ENCODE data around the gene ZNF516.

The ZNF516 gene

GRCh38 chr18:76412010-76412817 is 82.8 kb downstream of the ZNF516 start:
- no peak overlapping the region for H3K4me3 ChIP-seq (ENCODE audit: low read depth, low read length)
- no peak for TF ChIP-seq CTCF (IDR thresholded peaks at IDR 0.05; ENCODE audit: borderline replicate concordance, insufficient read depth, low read depth, low read length)

GRCh38 chr18:76410660-76411417 is 84.2 kb downstream of the ZNF516 start:
- TF ChIP-seq CTCF (IDR thresholded peaks at IDR 0.05; ENCODE audit: borderline replicate concordance, insufficient read depth, low read depth, low read length) = no peak
- no peak overlapping the region for H3K4me3 ChIP-seq (ENCODE audit: low read depth, low read length)

GRCh38 chr18:76410033-76410432 is 85.0 kb downstream of the ZNF516 start:
- no peak overlapping the region for H3K4me3 ChIP-seq (ENCODE audit: low read depth, low read length)
- no peak for TF ChIP-seq CTCF (IDR thresholded peaks at IDR 0.05; ENCODE audit: borderline replicate concordance, insufficient read depth, low read depth, low read length)

GRCh38 chr18:76408480-76409067 is 86.5 kb downstream of the ZNF516 start:
- no peak overlapping the region for H3K4me3 ChIP-seq (ENCODE audit: low read depth, low read length)
- TF ChIP-seq CTCF (IDR thresholded peaks at IDR 0.05; ENCODE audit: borderline replicate concordance, insufficient read depth, low read depth, low read length) = no peak

GRCh38 chr18:76407681-76408080 is 87.4 kb downstream of the ZNF516 start:
- no peak overlapping the region for H3K4me3 ChIP-seq (ENCODE audit: low read depth, low read length)

GRCh38 chr18:76406791-76407190 is 88.3 kb downstream of the ZNF516 start:
- no peak overlapping the region for H3K4me3 ChIP-seq (ENCODE audit: low read depth, low read length)
- no peak for TF ChIP-seq CTCF (IDR thresholded peaks at IDR 0.05; ENCODE audit: borderline replicate concordance, insufficient read depth, low read depth, low read length)

More at GRCh38 chr18:76407681-76408080, 87.4 kb downstream of the ZNF516 start:
- no peak for TF ChIP-seq CTCF (IDR thresholded peaks at IDR 0.05; ENCODE audit: borderline replicate concordance, insufficient read depth, low read depth, low read length)

All from GM12875 (cell line).